ENCODE results near the gene LRRK2. TPM values are rescaled to one million over a fixed set of nuclear protein-coding genes. Genes with fewer than 3 reads are reported as not detected.

Gene LRRK2
- total and polyA plus RNA-seq, 2 of the 8 experiments (the other 6 are each of a cell fraction or from before 2014, with no cell fraction given), result 0.06 to 0.13 TPM

GRCh38 chr12:40233741-40234367, 9.1 kb downstream of the LRRK2 start (continued):
- TF ChIP-seq ATF2 (IDR thresholded peaks at IDR 0.05; ENCODE audit: low read length), result no peak
- TF ChIP-seq TEAD4 (IDR thresholded peaks at IDR 0.05; ENCODE audit: low read depth, low read length), result no peak
- no peak for TF ChIP-seq E2F6 (IDR thresholded peaks at IDR 0.05)
- no peak for TF ChIP-seq HDAC2 (IDR thresholded peaks at IDR 0.05; ENCODE audit: borderline replicate concordance in 1 of 2, low read depth in 2 of 2, low read length in 2 of 2)
